HS-5 (cell line): Measurements from ENCODE around the gene XYLT2.
A peak's percentile ranks its signal among the peaks of the same experiment; 100 is the strongest.

ENCODE experiments used
- DNase-seq: peaks from one replicate; pipeline ENCODE4 v3.0.0-alpha.2; 2012; ENCODE audit warnings: low read depth

The XYLT2 gene

DNA sequence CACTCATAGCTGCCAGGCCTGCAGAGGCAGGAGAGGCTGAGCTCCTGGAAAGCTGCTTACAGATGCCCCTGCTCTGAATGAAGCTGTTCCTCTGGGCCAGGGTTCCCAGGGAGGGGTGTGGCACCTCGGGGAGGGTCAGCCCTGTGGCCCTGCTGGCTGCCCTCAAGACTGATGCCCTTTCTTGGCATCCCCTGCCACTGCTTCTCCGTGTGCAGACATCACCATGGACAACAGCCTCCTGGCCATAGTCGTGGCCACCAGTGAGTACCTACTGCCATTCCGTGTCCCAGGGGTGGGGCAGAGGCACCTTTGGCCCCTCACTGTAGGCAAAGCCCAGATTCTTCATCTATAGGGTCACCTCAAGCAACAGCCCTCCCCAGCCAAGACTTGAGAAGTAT, 18.1 kb downstream of the XYLT2 start:
- DNase-seq = no peak

DNA sequence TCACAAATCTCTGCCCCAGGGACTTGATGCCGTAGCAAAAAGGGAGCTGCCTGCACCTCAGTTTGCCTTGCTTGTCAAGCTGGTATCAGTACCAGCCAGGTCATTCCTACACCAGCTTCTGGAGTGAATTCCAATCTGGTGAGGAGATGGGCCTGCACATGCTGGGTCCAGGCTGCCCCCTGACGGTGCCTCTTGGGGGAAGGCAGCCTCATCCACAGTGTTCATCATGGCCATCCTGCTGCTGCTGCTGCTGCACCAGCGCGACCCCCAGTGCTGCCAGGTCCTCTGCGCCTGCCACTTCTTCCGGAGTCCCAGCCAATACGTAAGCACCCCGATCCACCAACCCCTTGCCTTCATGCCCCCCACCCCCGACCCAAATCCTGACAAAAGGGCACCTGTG, 18.8 kb downstream of the XYLT2 start:
- DNase-seq = no peak

DNA sequence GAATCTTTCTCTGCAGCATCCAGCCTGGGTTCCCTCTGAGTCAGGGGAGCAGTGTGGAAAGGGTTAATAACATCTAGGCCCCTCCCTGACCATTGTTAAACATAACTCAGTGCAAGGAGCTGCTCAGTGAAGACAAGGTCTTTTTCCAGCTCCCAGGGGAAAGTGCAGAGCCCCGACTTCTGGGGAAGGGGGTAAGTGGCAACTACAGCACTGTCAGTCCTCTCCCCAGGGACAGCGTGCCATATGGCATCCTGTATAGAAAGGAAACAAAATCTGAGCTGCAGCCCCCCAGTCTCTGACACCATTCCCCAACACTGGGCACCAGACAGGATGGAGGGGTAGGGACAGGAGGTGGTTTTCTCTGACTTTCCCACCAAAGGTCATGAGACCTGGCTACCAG, 19.2 kb downstream of the XYLT2 start:
- DNase-seq = no peak

DNA sequence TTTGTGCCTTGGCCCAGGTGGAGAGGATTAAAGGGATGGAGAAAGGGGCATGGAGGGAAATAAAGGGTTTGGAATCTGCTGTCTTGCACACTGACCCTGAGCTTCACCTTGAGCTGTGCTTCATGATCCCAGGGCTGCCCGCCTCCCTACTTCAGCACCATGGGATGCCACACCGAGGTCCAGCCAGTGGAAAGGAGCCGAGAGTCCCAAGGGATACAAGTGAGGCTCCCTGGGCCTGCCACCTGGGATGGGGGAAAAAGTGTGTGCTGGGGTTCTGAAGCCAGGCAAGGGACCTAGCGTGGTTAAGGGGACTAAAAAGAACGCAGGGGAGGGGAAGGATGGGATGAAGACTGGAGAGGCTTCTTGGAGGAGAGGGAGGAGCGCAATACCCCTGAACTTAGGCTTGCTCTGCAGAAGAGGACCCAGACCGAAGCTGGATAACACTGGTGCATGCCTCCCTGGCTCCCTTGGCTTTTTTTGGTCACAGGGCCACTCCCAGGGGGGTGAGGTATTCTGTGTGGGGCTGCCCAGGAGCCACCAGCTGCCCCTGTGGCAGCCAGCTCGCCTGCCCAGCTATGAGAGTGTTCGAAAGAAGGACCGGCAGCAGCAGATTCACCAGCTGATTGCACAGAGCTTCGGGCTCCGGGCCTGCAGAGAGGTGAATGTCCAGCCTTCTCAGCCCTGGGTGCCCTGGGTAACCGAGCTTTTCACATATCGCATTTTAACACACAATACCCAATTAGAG, 19.9 kb downstream of the XYLT2 start:
- no peak for DNase-seq

DNA sequence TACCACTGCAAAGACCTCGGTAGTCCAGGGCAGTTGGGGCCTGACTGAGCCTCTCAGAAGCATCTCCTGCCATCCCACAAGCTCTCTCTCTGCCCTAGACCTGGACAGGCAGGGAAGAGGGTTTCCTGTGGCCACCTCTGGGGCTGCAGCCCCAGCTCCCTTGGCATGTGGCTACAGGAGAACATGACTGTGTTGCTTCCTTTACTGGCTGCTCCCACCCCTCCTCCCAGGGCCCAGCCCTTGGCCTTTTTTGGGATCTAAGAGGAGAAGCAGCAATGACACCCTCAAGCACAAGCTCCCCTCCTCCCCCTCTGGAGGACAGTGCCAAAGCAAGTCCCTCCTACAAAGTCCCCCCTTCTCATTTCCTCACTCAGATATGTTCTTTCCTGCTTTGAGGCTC, 21.5 kb downstream of the XYLT2 start:
- DNase-seq = no peak

DNA sequence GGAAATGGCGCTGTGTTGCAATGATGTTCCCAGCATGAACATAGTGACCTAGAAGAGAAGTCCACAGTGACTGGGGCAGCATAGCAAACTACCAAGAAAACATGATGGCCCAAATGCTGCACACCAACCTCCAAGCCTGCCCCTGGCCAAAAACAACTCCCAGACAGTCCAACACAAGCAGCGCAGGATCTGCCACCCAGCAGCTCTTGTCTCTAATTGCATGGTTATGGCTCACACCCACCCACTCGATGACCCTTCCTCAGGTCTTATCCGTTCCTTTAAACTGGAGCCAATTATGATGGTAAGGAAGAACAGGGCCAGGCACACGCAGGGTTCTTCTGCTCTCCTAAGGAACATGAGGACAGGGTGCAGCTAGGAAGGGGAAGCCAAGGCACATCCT, 24.1 kb downstream of the XYLT2 start:
- no peak for DNase-seq

DNA sequence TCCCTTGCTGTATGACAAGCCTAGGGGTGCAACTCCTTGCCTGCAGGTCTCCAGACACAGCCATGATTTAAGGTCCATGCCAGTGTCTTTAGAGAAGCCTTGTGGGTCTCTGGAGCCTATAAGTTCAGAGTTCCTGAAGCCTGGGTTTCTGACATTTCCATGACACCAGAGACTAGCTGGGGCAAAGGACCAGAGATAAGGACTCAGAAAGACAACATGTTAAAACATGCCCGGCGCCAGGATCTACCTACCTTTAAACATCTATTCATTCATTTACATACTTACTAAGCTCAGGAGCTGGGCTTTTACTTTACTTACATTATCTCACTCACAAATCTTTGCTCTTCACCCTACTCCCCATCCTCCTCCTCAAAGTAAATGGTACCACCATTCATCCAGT, 25.6 kb downstream of the XYLT2 start:
- DNase-seq = no peak

DNA sequence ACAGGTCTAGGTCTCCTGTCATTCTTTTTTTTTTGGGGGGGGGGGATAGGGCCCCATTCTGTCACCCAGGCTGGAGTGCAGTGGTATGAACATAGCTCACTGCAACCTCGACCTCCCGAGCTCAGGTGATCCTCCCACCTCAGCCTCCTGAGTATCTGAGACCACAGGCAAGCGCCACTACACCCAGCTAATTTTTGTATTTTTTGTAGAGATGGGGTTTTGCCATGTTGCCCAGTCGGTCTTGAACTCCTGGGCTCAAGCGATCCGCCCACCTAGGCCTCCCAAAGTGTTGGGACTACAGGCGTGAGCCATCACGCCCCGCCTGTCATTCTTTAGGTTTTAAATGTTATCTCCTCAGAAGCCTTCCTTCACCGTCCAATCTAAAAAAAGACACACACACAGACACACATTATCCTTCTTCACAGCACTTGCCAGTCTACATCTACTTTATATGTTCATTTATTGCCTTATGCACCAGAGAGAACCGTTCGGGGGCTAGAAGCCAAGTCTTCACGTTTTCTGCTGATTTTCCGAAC, 26.4 kb downstream of the XYLT2 start:
- DNase-seq = no peak

DNA sequence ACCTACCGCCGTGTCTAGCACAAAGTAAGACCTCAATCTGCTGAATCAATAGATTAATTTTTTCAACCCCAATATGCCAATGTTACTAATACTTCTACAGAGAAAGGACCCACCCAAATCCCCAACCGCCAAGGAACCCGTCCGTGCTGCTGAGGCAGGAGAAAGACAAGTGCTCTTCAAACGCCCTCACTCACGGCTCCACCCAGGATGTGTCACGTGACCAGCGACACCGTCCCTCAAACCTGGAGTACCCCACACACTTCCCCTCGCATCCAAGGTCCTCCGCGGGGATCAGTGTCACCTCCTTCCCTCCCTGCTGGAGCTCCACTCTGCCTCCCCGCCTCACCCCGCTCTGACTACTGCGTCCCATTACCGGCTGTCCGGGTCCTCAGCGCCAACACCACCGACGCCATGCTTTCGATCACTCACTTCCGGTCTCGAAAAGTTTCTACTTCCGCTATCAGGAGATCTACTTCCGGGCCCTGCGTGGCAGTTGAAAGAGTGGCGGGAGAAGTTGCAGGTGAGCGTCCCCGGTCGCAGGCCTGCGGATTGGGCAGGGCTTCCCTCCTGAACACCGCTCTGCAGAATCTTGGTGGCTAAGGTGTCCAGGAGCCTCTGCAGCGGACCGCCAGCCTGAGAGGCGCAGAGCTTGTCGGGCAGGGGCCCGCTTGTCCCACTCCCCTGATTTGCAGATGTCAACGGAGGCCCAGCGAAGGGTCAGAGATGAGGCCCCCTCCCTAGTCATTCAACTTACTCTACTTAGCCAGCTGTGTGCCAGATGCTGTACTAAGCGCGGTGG, 27.0 kb downstream of the XYLT2 start, which contains the start of the genes EME1 and MRPL27:
TSS of gene EME1 (plus strand) at position 472 of the 799 bp plus-strand sequence. CDS start 1,980 bp downstream, outside the sequence.
TSS of gene MRPL27 (minus strand) at position 427 of the 799 bp plus-strand sequence. CDS start at position 413, 14 bp downstream.
- peak; percentile 85 for DNase-seq

DNA sequence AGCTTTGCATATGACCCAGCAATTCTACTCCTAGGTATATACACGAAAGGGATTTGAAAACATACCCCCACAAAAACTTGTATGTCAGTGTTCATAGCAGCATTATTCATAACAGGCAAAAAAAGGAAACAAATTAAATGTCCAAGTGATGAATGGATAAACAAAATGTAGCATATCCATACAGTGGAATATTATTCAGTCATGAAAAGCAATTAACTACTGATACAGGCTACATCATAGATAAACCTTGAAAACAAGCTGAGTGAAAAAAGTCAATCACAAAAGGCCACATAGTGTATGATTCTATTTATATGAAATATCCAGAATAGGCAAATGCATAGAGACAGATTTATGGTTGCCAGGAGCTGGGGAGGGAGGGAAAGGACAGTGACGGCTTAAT, 27.8 kb downstream of the XYLT2 start:
- no peak for DNase-seq

DNA sequence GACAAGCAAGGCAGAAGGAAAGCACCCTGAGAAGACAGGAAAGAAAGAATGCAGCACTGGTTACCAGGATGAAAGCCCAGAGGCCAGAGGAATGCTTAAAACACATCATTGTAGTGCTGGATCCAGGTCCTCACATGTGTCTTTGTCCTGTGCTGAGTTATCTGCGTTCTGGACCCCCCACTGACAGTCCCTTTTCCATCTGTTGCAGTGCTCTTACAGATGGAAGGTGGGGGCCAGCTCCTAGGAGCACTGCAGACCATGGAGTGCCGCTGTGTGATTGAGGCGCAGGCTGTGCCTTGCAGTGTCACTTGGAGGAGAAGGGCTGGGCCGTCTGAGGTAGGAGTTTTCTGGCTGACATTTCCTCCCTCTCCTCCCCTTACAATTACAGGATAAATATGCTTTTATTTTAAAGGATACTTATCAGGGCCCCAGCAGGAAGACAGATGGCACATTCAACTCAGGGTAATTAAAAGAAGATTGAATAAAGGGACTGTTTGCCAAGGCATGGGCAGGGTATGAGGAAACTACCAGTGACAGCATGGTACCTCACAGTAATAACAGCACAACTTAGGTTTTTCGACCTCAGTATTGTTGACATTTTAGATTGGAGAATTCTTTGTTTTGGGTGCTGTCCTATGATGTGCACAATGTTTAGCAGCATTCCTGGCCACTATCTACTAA, 30.1 kb downstream of the XYLT2 start:
- no peak for DNase-seq

DNA sequence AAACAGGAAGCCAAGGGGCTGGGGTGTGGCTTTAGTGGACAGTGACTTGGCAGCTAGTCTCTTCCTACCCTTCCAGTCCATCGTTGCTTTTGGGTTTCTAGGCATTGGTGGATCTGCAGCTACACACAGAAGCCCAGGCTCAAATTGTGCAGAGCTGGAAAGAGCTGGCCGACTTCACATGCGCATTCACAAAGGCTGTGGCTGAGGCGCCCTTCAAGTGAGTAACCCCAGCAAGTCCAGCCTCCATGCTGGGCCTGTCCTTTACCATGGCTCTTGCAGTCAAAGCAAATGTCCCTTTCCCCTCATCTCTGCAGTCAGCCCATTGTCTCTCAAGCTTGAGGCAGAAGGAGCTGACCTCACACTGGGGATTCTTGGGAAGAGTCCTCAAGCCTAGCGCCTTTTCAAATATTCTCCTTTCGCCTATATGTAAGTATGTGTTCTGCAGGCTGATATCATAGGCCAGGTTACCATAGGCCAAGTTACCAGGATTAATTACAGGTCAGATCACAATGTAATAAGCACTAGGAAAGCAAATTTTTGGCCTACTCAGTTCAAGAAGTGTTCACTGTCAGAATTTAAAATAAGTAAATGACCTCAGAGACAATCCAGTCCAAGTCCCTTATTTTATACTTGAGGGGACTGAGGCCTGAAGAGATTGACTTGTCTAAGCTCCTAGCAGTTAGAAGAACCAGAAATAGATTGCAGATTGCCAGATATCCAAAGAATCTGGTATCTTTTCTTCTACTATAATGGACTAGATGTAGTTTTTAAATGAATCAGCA, 33.6 kb downstream of the XYLT2 start:
- no peak for DNase-seq

DNA sequence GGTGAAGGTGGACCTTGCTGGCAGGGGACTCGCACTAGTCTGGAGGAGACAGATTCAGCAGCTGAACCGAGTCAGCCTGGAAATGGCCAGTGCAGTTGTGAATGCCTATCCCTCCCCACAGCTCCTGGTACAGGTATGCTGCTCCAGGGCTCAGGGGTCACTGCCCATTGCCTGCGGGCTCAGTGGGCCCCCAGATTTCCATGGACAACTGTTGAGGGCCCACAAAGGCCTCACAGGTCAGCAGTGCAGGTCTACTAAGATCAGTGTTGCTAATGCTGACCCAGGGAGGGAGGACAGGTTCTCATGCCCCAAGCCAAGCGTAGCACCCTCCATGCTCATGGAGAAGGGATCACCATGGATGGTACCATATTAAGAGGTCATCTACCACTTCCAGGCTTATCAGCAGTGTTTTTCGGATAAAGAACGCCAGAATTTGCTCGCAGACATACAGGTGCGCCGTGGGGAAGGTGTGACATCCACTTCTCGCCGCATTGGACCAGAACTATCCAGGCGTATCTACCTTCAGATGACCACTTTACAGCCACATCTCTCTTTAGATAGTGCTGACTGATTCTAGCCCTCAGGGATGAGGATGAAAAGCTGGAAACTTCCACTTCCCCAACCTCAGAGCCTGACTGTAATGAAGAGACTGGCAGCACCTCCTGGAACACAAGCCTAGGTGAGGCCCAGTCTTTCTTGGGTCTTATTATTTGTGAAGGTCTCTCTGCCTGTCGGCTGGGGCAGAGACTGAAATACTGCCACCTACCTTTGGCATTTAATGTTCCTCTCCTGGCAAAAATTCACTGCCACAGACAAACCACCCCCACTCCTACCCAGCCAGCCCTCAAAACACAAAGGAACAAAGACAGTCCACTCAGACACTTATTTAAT, 34.7 kb downstream of the XYLT2 start:
- no peak for DNase-seq

DNA sequence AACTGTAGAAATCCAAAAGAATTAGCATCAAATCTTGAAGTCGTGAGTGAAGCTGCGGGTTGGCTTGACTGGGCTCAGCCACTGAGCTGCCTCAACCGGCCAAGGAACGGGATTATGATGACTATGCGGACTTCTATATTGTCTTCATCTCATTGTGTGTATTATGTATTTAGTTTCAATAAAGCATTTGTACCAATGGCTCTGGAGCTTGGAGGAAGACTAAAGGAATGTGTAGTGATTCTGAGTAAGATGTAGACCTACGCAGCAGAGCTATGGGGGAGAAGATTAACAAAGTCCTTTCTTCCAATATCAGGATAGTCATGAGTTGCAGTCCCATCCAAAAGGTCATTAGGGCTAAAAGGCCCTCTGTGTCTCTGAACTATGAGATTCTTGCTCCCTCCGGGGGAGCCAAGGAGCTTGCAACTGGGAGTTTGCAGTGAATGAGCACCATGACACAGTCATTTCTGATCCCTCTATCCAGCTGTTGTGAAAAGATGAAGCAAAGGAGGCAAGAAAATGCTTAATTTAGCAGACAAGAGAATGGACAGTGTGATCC, 35.4 kb downstream of the XYLT2 start:
- DNase-seq = no peak

DNA sequence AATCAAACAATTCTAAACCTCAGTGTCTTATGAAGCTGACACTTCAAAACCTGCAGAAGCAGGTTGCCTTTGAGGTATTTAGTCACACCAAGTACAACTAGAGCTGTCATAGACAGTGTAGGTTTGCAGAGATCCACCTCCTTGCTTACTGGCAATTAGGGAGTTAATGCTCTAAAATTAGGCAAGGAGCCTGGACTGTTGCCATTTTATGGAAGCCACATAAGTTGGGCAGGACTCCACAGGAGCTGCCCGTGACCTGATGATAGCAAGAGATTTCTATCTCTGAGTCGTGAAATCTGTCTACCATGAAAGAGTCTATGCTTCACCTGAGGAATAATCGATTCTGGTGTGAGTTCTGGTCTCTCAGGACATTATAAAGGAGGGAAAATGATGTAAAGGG, 36.0 kb downstream of the XYLT2 start:
- no peak for DNase-seq

DNA sequence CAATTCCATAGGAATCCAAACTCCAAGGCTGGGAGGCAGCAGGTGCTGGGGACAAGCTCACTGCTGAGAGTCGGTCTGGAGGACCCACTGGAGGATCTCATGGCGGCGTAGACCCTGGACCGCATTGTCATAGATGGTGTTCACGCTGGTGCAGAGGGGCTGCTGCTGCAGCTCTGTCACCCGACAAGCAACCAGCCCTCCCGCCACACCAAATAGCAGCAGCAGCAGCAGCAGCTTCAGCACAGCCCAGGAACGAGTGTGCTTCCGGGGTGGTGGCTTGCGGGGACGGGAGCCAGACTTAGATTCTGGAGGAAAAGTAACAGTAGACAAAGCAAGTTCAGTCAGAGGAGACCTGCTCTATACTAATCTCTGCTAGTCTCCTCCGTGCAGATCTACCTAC, 37.0 kb downstream of the XYLT2 start:
- DNase-seq = no peak

DNA sequence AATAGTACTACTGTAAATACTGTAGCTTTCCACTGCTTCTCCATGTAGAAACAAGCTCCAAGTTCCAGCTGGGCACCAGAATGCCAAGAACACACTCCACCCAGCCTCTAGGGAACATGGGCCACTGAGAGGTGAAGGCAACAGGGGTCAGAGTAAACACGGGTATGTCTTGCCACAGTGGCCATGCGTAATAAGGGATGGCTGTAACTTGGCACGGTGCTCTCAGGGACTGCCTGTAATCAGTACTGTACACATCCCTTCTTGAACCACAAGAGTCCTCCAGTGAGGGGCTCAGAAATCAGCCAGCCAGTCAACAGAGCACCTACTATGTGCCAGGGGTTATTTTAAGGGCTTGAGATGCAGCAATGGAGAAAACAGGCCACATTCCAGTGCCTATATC, 40.6 kb downstream of the XYLT2 start:
- DNase-seq = no peak

DNA sequence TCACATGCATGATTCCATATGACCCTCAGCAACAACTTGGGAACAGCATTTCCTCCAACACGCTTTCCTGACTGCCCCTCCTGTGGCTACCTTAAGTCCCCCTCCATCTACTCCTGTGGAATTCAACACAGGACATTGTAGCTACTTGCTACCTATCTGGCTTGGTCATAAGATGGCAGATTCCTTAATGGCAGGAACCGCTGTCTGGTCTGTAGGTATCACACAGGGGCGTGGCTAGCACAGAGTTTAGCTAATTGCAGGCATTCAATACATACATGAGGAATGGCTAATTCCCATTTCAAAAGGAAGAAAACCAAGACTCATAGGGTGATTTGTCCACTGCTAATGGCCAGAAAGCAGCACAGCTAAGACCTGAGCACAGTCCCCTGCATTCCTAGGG, 42.8 kb downstream of the XYLT2 start:
- DNase-seq = no peak

DNA sequence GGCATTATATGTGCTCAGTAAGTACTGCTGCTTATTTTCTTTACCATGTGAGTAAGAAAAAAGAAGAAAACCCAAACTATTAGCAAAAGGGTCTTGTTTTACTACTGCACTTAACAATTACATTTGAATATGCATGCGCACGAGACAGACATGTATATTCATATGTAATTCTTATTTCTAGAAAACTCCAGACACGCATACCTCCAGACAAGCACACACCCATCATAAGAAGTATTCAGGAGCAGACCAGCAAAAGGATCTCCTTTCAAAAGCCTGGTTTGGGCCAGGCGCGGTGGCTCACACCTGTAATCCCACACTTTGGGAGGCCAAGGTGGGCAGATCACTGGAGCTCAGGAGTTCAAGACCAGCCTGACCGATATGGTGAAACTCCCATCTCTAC, 43.6 kb downstream of the XYLT2 start:
- DNase-seq = no peak

DNA sequence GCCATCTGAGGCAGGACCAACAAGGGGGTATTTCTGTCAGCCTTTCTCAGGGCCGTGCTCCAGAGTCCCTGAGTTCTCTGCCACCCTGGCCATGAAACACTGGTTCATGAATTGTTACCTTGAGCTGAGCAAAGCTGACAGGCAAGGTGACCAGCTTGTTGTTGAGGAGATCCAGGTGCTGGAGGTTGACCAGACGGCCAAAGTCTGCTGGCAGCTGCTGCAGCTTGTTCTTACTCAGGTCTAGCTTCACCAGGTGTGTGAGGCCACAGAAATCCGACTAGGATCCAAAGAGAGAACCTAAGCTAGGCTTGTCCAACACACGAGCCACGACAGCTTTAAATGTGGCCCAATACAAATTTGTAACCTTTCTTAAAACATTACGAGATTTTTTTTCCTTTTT, 46.7 kb downstream of the XYLT2 start:
- no peak for DNase-seq
